Right atrium auricular region (tissue), 2 donors: ENCODE measurements around the gene MCF2L. TPM values are rescaled to one million over a fixed set of nuclear protein-coding genes. Genes with fewer than 3 reads are reported as not detected.

Source experiments
- DNase-seq: peaks from one replicate; pipeline ENCODE4 v3.0.0-alpha.2; 2019; ENCODE audit warnings: low spot score
- H3K27ac ChIP-seq, 2 donors: fragments of 200-600 bp; sonication (generic); 1 replicate in 1 of 2; 2 replicates in 1 of 2; pipeline ENCODE4 v1.5.1; 2016 to 2019
- H3K27me3 ChIP-seq, 2 donors: fragments of 200-600 bp; sonication (generic); one replicate each; pipeline versions ENCODE4 v1.5.1 to v1.6.0; 2017 to 2019
- H3K36me3 ChIP-seq: fragments of 200-600 bp; sonication (generic); one replicate; pipeline ENCODE4 v1.5.1; 2016
- H3K4me1 ChIP-seq, 2 donors: fragments of 200-600 bp; sonication (generic); one replicate each; pipeline versions ENCODE4 v1.5.1 to v1.6.0; 2017 to 2019
- H3K4me3 ChIP-seq, 2 donors: fragments of 200-600 bp; sonication (generic); 1 replicate in 1 of 2; 2 replicates in 1 of 2; pipeline ENCODE4 v1.5.1; 2017 to 2019; ENCODE audit warnings: mild to moderate bottlenecking in 1 of 2, moderate library complexity in 1 of 2
- H3K9me3 ChIP-seq, 2 donors: fragments of 200-600 bp; sonication (generic); one replicate each; pipeline ENCODE4 v1.5.1; 2019
- total RNA-seq, 2 donors: library from RNA; depleted of rRNA; stranded (reverse); fragments of >200 nt; gene quantifications; one replicate each; pipeline ENCODE4 v1.1.0, GENCODE V29; 2016
- TF ChIP-seq, protein P1 (sequence below), 2 donors: fragments of 200-600 bp; sonication (generic); IDR thresholded peaks; one replicate each; pipeline ENCODE4 v1.5.1; 2019; ENCODE audit warnings: antibody characterized with exemption in 2 of 2

The MCF2L gene
- total RNA-seq, 2 donors from 2014 or later: 17.1 to 21.6 TPM

DNA sequence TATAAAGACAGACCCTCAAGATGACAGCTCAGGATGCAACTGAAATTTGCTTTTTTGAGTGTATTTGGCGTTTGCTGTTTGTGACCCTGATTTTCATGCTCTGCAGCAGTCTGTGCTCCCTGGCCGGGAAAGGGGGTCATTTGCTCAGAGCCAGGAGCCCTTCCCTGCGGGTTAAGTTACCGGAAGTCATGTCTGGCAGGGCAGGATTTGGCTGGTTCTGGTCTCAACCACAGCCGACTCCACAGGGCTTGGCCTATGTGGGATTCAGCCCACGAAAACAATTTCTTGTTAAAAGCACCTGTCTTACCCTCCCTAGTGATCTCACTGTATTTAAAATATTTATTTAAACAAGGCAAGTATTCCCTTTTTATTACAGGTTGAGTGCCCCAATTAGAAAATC is 22.6 kb downstream of the MCF2L start:
- DNase-seq: no peak
- Histone ChIP-seq H3K27ac (no peak overlapping the region), H3K4me1 (peaks cover 0 to 25% of the 10 kb centered on the region in 2 donors), H3K36me3 (no peaks in the 10 kb centered on the region), H3K27me3 (no peaks in the 10 kb centered on the region), H3K4me3 (no peak overlapping the region), H3K9me3 (no peaks in the 10 kb centered on the region)
- TF ChIP-seq, protein P1, sequence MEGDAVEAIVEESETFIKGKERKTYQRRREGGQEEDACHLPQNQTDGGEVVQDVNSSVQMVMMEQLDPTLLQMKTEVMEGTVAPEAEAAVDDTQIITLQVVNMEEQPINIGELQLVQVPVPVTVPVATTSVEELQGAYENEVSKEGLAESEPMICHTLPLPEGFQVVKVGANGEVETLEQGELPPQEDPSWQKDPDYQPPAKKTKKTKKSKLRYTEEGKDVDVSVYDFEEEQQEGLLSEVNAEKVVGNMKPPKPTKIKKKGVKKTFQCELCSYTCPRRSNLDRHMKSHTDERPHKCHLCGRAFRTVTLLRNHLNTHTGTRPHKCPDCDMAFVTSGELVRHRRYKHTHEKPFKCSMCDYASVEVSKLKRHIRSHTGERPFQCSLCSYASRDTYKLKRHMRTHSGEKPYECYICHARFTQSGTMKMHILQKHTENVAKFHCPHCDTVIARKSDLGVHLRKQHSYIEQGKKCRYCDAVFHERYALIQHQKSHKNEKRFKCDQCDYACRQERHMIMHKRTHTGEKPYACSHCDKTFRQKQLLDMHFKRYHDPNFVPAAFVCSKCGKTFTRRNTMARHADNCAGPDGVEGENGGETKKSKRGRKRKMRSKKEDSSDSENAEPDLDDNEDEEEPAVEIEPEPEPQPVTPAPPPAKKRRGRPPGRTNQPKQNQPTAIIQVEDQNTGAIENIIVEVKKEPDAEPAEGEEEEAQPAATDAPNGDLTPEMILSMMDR (IDR thresholded peaks at IDR 0.05): no peak

DNA sequence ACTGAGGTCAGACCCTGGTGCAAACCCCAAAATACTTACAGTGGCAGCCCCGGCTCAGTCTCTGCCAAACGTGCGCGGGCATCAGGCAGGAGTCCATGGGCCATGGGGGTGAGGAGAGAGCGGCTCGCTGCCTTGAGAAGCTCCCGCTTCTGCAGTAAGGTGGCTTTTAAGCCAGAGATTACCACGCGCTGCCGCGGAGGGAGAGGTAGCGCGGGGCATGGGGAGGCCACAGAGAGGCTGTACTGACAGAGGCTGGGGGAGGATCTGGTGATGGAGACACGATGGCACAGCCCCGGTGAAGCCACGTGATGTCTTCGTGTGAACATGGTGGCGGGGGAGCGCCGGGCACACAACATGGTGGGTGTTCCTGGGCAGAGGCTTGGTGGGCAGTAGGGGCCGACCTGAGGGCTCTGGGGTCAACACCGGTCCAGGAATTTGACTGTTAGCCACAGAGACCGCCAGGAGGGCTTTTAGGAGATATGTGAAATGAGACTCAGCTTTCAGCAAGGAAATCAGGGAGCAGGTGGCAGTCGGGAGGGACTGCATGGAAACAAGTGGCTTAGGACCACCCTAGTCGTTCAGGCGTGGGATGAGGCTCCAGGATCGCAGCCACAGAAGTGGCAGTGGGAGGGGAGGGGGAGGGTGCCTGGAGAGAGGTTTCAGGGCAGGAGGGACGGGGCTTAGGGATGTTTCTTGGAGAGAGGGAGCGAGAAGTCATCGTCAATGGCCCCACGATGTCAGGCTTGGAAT is 24.1 kb downstream of the MCF2L start:
- Histone ChIP-seq H3K4me3 (no peak overlapping the region), H3K9me3 (no peaks in the 10 kb centered on the region), H3K4me1 (peaks cover 0 to 19% of the 10 kb centered on the region in 2 donors), H3K36me3 (no peaks in the 10 kb centered on the region), H3K27ac (no peak overlapping the region), H3K27me3 (no peaks in the 10 kb centered on the region)
- TF ChIP-seq, protein P1 (IDR thresholded peaks at IDR 0.05): no peak
- DNase-seq: no peak

DNA sequence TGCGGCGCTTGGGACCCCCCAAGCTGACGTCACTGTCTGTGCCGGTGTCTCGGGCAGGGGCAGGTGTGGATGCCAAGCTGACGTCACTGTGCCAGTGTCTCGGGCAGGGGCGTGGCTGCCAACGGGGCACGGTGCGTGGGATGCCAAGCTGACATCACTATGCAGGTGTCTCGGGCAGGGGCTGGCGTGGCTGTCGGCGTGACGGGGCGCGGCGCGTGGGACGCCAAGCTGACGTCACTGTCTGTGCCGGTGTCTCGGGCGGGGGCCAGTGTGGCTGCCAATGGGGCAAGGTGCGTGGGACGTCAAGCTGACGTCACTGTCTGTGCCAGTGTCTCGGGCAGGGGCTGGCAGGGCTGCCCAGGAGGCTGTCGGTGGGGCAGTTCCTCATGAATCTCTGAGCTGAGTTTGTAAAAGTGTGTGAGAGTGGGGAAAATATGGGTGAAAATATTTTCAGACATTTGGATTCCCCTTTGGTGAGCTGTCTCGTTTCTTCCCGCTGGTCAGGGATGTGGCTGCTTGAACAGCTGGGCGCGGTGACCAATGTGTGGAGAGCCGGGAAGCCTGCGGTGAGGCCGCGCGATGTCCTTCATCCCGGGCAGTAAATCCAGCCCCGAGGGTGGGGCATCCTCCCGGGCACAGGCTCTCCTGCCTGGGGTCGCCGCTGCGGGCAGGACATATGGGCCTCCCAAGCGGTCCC is 25.2 kb downstream of the MCF2L start:
- no peaks in the 10 kb centered on the region for H3K36me3 ChIP-seq
- H3K4me3 ChIP-seq: no peak overlapping the region
- H3K4me1 ChIP-seq: peaks cover 0 to 17% of the 10 kb centered on the region in 2 donors
- TF ChIP-seq, protein P1 (IDR thresholded peaks at IDR 0.05): no peak
- no peaks in the 10 kb centered on the region for H3K9me3 ChIP-seq
- no peak for DNase-seq
- no peak overlapping the region for H3K27ac ChIP-seq
- no peaks in the 10 kb centered on the region for H3K27me3 ChIP-seq

DNA sequence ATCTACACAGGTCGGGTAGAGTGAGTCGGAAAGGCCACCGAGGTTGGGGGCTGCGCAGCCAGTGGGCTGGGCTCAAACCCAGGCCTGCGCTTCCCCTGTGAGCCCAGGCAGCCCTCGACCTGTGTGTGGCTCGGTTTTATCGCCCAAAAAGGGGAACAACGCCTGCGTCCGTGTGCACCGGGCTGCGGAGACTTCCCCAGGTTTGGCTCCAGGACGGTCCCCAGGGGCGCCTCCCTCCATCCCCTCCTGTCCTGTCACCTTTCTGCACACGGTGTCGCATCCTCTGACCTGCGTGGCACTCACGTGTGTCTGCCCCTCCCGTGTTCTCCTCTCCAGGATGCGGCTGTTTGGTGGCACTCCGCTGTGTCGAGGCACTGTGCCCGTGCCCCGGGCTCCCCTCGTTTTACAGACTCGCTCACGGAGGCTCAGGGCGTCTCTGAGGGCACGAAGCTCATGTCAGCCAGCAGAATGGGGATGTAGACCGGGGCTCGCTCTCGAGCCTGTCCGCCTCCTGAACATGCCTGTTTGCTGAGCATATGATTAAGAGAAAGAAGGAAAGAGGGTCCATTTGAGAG is 25.9 kb downstream of the MCF2L start:
- Histone ChIP-seq H3K9me3 (no peaks in the 10 kb centered on the region), H3K36me3 (no peaks in the 10 kb centered on the region), H3K27me3 (no peaks in the 10 kb centered on the region), H3K27ac (no peak overlapping the region), H3K4me1 (peaks cover 0 to 18% of the 10 kb centered on the region in 2 donors), H3K4me3 (no peak overlapping the region)
- no peak for DNase-seq
- TF ChIP-seq, protein P1 (IDR thresholded peaks at IDR 0.05): no peak

DNA sequence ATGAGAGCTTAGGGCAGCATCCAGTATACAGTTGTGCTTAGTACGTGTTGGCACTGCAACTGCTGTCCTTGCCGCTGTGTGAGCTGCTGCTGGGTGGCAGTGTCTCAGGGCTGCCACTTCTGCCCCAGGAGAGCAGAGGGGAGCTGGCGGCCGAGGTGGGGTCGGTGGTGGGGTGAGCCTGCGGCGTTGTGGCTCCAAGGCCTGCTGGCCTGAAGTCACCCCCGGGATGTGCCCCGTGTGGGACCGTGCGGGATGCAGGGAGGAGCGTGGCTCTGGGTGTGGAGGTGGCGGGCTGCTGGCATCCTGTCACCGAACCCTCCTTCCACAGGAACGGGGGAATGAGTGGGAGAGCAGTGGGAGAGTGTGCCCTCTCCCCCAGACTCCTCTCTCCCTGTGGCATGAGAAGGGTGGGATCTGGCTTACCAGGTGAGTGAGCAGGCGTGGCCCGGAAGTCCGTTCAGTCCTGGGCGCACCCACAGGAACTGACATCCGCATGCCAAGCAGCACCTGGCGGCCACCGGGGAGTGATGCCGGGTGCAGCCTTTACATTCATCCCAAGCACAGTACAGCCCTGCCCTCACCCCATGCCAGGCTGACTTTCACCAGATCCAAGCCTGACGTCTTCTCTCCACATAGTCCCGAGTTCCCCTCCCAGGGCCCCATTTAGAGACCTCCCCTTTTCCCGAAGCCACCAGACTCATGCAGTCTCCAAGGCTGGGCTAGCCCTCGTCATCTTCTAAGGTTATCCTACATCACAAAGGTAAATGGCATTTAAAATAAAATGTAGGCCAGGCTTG is 26.6 kb downstream of the MCF2L start:
- Histone ChIP-seq H3K9me3 (no peaks in the 10 kb centered on the region), H3K4me3 (no peak overlapping the region), H3K4me1 (peaks cover 0 to 24% of the 10 kb centered on the region in 2 donors), H3K27ac (no peak overlapping the region), H3K27me3 (no peaks in the 10 kb centered on the region), H3K36me3 (no peaks in the 10 kb centered on the region)
- TF ChIP-seq, protein P1 (IDR thresholded peaks at IDR 0.05): no peak
- no peak for DNase-seq
